ENCODE results near the gene SLAMF6.

DNA sequence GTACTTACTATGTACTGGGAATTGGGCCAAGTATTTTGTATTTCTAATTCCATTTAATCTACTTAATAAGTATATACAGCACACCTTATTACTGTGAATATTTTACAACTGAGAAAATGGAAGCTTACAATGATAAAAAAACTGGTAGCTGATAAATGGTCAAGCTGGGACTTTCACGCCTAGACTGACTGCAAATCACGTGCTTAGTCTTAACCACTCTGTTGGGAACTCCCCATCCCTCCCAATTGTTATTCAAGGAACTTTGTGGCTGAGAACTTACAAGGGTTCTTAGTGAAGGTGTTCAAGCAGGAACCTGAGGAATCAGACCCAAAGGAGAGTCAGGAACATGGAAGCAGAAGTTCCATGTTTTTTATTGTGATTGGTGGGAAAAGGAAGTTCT, 29.4 kb upstream of the SLAMF6 start:
- no peak for TF ChIP-seq POLR2A (IDR thresholded peaks at IDR 0.05)
- TF ChIP-seq, protein P1, sequence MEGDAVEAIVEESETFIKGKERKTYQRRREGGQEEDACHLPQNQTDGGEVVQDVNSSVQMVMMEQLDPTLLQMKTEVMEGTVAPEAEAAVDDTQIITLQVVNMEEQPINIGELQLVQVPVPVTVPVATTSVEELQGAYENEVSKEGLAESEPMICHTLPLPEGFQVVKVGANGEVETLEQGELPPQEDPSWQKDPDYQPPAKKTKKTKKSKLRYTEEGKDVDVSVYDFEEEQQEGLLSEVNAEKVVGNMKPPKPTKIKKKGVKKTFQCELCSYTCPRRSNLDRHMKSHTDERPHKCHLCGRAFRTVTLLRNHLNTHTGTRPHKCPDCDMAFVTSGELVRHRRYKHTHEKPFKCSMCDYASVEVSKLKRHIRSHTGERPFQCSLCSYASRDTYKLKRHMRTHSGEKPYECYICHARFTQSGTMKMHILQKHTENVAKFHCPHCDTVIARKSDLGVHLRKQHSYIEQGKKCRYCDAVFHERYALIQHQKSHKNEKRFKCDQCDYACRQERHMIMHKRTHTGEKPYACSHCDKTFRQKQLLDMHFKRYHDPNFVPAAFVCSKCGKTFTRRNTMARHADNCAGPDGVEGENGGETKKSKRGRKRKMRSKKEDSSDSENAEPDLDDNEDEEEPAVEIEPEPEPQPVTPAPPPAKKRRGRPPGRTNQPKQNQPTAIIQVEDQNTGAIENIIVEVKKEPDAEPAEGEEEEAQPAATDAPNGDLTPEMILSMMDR (IDR thresholded peaks at IDR 0.05), result no peak
- no peak for TF ChIP-seq POLR2AphosphoS5 (IDR thresholded peaks at IDR 0.05)
